HG03103 (cell line): ENCODE results near the gene LHX6.

Source experiments
- ATAC-seq: cut with Tn5 transposase; IDR thresholded peaks from one replicate; pipeline ENCODE4 v1.9.1; 2021; ENCODE audit warnings: low read depth; ENCODE audit not compliant: unreplicated experiment

Gene LHX6

DNA sequence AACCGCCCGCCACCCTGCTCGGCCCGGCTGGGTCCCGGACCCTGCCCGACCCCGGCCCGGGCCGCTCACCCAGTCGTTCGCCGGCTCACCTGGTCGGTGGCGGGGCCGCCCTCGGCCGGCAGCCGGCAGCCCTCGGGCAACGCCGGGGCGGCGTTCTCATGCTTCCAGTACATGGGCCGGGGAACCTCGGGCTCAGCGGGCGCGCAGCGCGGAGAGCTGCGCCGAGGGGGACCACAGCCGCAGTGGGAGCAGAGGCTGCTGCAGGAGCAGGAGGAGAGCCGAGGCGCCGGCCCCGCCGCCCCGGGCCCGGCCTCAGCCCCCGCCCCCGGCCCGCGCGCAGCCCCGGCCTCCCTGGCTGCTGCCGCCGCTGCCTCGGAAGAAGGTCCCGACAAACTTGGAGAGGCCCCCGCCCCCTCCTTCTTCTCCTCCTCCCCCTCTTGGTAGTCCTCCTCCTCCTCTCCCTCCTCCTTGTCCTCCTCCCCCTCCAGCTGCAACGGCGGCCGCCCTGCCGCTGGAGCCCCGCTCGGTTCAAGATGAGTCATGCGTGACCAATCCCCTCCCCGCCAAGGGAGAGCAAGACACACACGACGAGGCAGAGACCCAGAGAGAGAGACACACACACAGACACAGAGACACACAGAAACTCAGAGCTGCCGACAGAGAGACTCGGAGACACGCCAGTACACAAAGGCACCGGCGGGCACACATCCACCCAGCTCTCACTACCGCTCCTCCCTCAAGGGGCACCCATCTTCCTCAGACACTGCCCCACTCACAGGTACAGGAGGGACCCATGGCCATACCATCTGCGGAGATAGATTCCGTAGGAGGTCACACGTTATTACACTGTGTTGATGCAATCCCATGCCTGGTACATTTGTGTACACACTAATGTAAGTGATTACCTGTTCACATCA lies at the start of gene LHX6:
Gene LHX6 (minus strand): TSS at position 390 of the 917 bp plus-strand sequence. CDS start 217 bp downstream, at position 173.
- ATAC-seq = no peak

DNA sequence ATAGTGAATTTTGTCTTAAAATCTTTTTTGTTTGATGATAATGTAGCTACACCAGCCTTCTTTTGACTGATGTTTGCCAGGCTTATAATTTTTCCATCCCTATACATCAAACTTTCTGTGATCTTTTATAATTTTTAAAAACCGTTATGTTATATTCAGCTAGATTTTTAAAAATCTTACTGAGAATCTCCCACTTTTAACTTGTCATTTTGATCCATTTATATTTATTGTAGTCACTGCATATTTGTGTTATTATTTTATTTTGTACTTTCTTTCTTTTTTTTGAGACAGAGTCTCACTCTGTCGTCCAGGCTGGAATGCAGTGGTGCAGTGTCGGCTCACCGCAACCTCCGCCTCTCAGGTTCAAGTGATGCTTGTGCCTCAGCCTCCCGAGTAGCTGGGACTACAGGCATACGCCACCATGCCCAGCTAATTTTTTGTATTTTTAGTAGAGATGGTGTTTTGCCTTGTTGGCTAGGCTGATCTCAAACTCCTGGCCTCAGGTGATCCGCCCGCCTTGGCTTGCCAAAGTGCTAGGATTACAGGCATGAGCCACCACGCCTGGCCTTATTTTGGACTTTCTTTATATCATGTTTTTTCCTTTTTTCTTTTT lies 48.6 kb upstream of the LHX6 start:
- ATAC-seq = no peak

DNA sequence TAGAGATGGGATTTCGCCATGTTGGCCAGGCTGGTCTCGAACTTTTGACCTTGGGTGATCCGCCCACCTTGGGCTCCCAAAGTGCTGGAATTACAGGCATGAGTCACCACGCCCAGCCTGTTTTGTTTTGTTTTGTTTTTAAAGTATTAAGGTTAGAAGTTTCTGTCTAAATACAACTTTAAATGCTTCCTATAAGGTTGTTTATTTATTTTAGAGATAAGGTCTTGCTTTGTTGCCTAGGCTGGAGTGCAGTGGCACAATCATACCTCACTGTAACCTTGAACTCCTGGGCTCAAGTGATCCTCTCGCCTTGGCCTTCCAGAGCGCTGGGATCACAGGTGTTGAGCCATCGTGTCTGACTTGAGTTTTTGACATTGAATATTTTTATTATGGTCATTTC lies 47.3 kb upstream of the LHX6 start:
- ATAC-seq = no peak

DNA sequence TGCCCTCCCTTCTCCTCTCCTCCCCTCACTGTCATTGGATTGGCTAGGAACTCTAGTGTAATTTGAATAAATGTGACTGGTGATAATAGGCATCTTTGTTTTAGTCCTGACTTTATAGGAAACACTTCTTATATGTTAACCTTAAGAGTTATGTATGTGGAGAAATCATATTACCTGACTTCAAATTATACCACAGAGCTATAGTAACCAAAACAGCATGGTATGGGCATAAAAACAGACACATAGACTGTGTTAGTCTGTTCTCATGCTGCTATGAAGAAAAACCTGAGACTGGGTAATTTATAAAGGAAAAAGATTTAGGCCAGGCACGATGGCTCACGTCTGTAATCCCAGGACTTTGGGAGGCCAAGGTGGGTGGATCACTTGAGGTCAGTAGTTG lies 45.3 kb upstream of the LHX6 start:
- no peak for ATAC-seq

DNA sequence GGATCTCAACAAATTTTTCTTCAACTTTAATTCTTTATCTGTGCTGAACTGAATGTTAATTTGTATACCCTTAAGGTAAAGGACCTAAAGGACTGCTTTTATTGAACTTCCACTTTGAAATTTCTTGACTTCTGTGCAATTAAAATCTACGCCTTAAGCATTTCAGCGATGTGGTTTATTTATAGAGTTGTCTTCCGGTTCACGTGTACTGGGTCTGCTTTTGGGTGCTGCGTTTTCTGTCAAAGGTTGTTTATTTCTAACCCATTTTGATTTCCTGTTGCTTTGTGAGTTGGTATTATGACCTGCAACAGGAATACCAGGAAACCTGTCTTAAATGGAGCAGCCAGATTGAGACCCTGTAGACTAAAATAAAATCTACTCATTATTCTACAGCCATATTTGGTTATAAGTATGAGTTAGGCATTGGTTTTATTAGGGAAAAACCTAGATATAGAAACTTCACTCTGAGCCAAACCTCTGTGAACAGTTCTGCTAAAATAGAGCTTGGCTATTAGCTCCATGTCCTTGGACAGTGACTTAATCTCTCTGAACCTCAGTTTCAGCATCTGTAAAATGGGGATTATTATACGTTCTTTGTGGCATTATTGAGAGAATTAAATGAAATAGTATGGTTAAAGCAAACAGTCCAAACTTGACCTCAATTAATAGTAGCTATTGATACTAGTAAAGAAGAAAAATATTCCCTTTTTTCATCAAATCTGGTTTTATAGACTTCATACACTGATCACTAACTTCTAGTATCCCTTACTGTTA lies 39.5 kb upstream of the LHX6 start:
- ATAC-seq = no peak

DNA sequence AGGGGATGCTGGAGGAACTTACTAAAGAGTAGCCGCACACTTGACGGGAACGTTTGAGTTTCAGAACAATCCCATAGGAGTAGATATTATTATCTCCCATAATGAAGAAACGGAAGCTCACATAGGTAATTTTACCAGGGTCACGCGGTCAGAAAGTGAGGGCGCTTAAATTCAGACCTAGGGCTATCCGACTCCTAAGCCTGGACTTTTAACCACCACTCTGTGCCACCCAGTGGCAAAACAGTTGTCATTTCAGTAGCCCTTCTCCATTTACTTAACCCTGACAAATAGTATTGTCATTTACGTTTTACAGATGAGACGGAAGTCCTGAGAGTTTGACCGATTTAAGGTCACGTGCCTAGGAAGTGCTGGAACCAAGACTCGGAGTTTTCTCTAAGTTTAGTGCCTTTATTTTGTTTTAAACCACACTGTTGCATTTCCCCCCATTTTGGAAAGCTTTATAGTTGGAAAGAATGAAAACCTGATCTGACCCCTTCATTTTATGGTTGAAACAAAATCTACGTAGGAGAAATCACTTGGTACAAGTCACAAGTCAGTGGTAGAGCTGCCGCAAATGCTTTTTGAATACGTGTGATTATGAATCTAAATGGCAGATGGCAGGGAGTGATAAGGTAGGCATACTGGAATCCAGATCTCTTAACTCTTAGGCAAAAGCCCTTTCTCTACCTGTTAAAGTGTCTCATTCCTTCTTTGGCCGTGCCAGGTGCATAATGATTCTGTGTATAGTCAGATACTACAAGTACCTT lies 36.6 kb upstream of the LHX6 start:
- ATAC-seq = peak; percentile 27

DNA sequence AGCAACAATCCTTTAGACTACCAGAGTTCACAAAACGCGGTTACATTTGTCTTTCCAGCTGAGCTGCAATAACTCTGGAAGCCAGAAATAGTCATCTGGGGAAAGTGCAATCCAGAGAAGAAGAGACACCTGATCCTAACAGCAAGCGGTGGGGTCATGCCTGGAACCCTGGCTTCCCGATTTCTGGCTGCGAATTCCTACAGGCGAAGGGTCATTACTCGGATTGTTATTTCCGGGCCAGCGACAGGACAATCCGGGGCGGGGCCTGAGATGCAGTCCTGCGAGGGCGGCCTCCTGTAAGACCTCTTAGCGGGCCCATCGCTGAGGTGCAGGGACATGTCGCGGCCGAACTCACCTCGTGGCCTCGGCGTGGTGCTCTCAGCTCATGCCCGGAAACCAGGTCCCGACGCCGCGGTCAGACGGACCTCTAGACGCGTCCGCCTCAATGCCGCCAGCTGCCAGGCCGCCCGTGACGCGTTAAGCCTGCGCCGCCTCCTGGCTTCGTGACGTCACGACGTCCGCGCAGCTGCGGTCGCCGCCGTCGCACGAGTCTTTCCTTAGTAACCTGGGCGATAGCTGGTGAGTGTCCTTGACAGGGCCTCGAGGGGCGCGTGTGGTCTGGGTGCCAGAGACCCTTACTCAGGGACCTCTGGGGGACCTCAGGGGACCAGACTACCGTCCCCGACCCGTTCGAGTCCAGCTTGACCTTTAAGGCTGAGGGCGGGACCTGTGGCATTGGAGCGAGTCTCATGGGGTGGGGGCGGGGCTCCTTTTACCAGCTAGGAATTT lies 35.8 kb upstream of the LHX6 start, which contains the start of the genes MRRF and RBM18:
Gene MRRF (plus strand): TSS at position 523 of the 789 bp plus-strand sequence. CDS start 6,010 bp downstream, outside the sequence.
Gene RBM18 (minus strand): TSS at position 481 of the 789 bp plus-strand sequence. CDS start 3,348 bp downstream, outside the sequence.
- peak; percentile 81 for ATAC-seq

DNA sequence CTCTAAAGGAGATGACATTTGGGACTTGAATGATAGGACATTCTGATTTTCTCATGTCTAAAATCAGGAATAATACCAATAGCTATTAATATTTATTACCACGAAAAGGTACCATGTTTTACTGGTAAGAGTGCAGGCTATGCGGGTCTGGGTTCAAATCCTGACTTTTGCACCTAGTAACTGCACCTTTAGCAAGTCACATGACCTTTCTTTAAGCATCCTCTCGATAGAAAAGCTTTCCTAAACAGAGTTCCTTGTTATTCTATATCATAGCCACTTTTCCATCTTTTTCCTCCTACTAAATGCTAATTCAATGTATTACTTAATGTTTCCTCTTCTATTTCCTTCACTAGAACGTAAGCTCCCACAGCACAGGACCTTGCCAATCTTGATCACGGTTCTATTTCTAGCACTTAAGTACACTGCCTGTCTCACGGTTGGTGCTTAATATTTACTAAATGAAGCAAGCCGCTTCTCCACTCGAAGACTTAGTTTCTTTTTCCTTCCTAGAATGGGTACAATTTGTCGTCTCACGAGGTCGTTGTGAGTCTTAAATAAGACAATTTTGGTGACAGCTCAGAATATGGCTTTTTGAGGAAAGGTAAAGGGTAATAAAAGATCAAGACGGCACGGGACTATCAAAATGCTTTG lies 35.1 kb upstream of the LHX6 start:
- no peak for ATAC-seq

DNA sequence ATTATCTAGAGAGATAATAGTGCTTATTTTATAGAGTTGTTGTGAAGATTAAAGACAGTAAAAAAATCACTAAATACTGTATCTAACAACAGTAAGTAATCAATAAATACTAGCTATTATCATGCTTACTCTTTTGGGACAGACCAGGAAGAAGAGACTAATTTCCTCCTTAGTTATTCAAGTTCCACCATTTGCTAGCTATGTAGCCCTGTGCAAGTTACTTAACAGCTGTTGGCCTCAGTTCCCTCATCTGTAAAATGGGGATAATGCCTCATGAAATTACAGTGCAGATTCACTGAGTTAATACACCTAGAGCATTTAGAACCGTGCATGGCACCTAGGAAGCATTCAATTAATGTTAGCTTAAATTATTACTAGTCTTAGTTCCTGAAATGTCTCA lies 33.3 kb upstream of the LHX6 start:
- ATAC-seq = no peak

DNA sequence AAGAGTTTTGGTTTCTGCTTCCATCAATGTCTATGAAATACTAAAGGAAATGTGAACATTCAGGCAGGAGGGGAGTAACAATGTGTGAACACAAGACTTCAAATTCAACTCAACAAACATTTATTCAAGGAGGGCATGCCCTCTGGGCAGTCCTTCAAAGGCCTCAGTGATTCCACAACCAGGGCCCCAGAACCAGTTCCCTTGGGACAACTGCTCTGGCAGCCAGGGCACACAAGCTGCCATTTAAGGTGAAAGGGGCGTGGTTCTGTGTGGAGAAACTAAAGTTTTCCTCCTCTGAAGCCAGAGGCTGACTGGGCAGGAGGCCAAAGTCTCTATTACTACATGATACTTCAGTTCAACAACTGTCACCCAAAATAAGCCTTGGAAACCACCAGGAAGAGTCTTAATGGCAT lies 32.7 kb upstream of the LHX6 start:
- no peak for ATAC-seq

DNA sequence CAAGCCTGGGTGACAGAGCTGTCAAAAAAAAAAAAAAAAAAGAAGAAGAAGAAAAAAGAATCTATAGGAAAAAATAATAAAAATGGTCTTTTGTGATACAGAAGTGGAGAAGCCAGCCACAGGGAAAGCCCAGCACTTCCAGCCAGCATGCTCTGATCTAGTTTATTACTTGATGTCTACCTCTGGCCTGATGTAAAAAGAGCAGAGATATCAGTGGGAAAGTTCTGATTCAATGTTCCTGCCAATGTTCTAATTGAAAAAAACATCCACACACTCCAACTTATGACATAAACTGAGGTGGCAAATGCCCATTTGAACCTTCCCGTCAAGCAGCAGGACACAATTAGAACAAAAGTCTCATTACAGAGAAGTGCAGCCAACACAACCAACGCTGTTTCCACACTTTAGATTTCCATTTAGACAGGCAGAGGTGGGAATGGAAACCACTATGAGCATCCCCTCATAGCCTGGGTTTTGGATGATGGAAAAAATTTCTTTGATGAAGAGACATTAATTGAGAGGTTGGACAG lies 30.2 kb upstream of the LHX6 start:
- no peak for ATAC-seq

DNA sequence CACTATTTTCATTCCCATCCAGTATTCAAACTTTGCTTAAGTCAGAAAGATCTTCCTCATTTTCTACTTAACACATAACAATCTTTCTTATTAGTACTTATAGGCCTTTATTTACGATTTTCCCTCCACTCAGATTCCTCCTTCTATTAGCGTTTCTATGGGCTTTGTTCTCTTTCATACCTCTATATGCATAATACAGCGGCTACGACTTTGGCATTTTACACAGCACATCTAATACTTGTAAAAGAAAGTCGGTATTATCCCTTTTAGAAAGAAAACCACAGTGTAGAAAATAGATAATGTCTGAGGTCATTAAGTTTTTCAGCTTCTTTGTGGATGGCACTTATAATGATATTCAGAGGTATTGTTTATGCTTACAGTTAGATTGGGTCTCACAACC lies 27.4 kb upstream of the LHX6 start:
- no peak for ATAC-seq

DNA sequence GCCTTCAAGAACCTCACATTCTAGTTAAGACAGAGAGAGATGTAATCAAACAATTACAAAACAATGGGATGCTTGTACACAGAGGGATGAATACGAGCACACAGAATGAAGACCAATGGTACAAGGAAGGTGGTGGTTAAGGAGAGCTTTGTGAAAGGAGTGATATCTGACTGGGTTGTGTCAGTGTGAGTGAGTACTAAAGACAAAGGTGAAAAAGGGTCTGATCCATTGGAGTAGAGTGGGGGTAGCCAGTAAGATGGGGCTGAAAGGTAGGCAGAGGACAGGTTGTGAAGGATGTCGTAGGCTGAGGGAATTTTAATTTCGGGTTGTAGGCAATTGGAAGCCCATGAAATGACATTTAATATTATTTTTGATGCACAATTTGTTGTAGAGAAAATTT lies 26.0 kb upstream of the LHX6 start:
- no peak for ATAC-seq

DNA sequence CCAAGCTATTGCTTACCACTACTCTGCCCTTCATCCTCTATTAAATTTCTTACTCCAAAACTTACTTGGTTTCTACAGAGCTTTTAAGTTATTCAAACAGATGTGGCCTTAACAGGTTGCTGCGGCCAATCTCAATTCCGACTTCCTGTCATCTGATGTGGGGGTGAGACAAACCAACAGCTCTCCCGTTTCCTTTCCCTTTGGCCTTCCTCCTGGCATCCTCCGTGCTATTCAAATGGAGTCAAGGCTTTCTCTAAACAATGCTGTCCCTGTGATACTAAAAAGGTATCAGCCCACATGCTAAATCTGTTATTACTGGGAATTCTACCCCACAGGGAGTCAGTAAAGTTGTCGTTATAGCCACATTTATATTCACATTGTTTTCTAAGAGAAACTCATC lies 24.0 kb upstream of the LHX6 start:
- no peak for ATAC-seq

DNA sequence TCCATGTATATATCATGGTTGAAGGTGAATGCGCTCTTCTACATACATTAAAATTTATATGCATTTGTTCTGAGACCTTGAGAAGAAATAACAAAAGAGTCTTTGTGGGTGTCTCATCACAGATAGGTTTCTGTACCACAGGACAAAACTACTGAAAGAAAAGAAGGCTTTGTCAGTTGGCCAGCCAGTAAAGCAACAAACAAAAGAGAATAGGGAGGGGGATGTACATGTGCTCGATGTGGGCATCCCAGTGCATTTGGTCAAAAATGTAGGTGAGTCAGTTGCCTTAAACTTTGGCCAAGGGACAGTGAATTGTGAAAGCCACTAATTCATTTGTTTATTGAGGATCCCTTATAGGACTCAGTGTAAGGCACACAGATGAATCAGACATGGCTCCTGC lies 22.6 kb upstream of the LHX6 start:
- no peak for ATAC-seq

DNA sequence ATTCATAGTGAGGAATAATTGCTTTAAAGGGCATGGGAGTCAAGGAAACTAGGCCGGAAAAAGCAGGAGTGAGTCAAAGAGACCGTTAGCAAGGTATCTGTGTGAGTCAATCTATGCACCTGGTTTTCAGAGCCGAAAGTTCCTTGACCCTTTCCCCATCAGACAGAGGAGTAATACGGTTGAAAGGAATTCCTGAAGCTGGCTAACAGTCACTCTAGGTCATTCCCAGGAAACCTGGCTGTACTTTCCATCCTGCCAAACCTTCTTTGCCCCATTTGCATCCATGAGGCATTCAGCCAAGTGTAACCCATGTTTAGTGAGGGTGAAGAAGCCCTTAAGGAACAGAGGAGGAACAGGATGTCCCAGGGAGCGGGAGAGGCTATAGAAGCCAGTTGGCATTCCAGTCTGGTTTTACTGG lies 19.7 kb upstream of the LHX6 start:
- ATAC-seq = no peak

DNA sequence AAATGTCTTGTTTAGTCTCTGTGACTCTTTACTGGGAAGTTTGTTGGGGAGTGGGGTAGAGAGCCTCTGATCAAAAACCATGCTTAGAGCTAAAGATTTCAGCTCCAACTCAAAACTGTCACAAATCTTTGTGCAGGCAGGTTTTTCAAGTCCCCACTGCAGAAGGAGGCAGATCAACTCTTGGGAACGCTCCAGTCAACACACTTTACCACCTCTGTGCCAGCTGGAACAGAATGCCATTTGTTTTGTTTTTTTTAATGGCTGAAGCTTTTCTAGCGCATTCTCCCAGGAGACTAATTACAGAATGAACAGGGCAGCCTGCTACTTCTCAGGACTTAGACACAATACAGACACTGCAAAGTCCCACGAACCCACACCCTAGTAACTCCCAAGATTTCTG lies 17.9 kb upstream of the LHX6 start:
- no peak for ATAC-seq

DNA sequence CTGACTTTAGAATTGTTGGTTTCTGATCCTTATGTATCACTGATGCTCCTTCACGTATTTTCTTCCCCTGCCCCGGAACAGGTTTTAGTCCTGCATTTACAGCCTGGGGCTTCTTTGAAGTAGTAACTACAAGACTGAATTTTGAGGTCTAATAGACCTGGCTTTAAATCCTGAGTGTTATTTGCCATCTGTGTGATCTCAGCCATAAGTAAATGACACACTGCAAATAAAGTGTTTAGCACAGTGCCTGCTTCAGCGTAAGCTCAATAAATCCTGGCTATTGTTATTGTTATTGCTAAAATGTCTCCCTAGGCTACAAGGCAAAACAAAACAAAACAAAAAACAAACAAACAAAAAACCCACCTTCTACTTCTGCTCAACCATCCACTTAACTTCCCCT lies 15.6 kb upstream of the LHX6 start:
- ATAC-seq = no peak

DNA sequence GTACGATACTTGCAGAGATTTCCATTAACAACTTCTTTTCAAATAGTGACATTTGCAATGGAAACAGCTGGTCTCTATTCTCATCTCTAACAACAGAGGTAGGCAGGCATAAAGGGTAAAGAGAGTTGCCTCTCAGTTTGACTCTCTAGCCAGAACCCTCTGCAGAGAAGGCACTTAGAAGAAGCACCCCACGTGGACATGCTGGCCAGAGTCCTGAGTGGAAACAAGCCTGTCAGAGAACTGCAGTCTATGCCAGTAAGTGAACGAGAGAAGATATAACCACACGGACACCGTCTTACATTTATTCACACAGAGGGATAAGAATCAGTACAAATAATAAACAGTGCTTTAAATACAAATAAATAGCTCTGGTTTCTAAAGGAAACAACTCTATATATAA lies 11.0 kb upstream of the LHX6 start:
- no peak for ATAC-seq
